NB4 (cell line): ENCODE measurements around the gene DGKD.
A peak's percentile ranks its signal among the peaks of the same experiment; 100 is the strongest.

Experiments used
- DNase-seq: peaks from one replicate; pipeline ENCODE4 v3.0.0; 2010; ENCODE audit warnings: low read depth
- H3K4me3 ChIP-seq: one replicate; pipeline ENCODE4 v1.5.1; 2011; ENCODE audit warnings: mild to moderate bottlenecking, low read depth, low read length, moderate library complexity
- CTCF ChIP-seq: IDR thresholded peaks from one replicate; pipeline ENCODE4 v1.5.1; 2012; ENCODE audit warnings: low read depth, low read length
- MAX ChIP-seq: IDR thresholded peaks from 2 replicates; pipeline ENCODE4 v1.6.1; 2011; ENCODE audit warnings: low read depth, low read length
- MYC ChIP-seq: IDR thresholded peaks from 2 replicates; pipeline ENCODE4 v1.6.1; 2011; ENCODE audit warnings: low read depth, low read length
- POLR2A ChIP-seq: IDR thresholded peaks from 2 replicates; pipeline ENCODE4 v1.6.1; 2011; ENCODE audit warnings: mild to moderate bottlenecking; ENCODE audit not compliant: insufficient read length; ENCODE audit errors: extremely low read depth

Gene DGKD

GRCh38 chr2:233440314-233440713 is 86.0 kb downstream of the DGKD start:
- no peak for TF ChIP-seq MYC
- TF ChIP-seq MAX: no peak
- no peak for TF ChIP-seq POLR2A
- TF ChIP-seq CTCF: no peak
- DNase-seq: no peak
- no peak overlapping the region for H3K4me3 ChIP-seq

GRCh38 chr2:233440714-233441113 is 86.4 kb downstream of the DGKD start:
- DNase-seq: no peak
- no peak for TF ChIP-seq CTCF
- TF ChIP-seq MAX: no peak
- no peak overlapping the region for H3K4me3 ChIP-seq

GRCh38 chr2:233441161-233442027 is 87.1 kb downstream of the DGKD start:
- TF ChIP-seq MYC (no peak), POLR2A (no peak), CTCF (no peak), MAX (no peak)
- no peak for DNase-seq
- H3K4me3 ChIP-seq: no peak overlapping the region

- no peak for DNase-seq
- no peak for TF ChIP-seq CTCF
- no peak for TF ChIP-seq POLR2A
- TF ChIP-seq MAX: no peak
- no peak for TF ChIP-seq MYC
- no peak overlapping the region for H3K4me3 ChIP-seq
Observed at GRCh38 chr2:233442028-233442310, 87.7 kb downstream of the DGKD start.

- DNase-seq: peak; percentile 83
- TF ChIP-seq MAX (peak; percentile 80), POLR2A (no peak), MYC (no peak), CTCF (peak; percentile 76)
- no peak overlapping the region for H3K4me3 ChIP-seq
Observed at GRCh38 chr2:233443511-233444183, 89.4 kb downstream of the DGKD start.
